ENCODE results near the gene DCAF11.

DCAF11 gene

GRCh38 chr14:24085215-24085614 lies 29.4 kb upstream of the DCAF11 start:
- TF ChIP-seq CTCF (IDR thresholded peaks at IDR 0.05; ENCODE audit: insufficient read depth, low read depth, low read length, missing control alignments), result no peak
- no peak for DNase-seq (ENCODE audit: low read depth)
- H3K4me3 ChIP-seq (ENCODE audit: low read depth, low read length), result no peak overlapping the region

GRCh38 chr14:24086193-24086955 lies 28.2 kb upstream of the DCAF11 start:
- DNase-seq (ENCODE audit: low read depth), result no peak
- TF ChIP-seq CTCF (IDR thresholded peaks at IDR 0.05; ENCODE audit: insufficient read depth, low read depth, low read length, missing control alignments), result no peak
- no peak overlapping the region for H3K4me3 ChIP-seq (ENCODE audit: low read depth, low read length)

- no peak overlapping the region for H3K4me3 ChIP-seq (ENCODE audit: low read depth, low read length)
- no peak for TF ChIP-seq CTCF (IDR thresholded peaks at IDR 0.05; ENCODE audit: insufficient read depth, low read depth, low read length, missing control alignments)
- DNase-seq (ENCODE audit: low read depth), result no peak
Measured at GRCh38 chr14:24087004-24087403, 27.6 kb upstream of the DCAF11 start.

- no peak for TF ChIP-seq CTCF (IDR thresholded peaks at IDR 0.05; ENCODE audit: insufficient read depth, low read depth, low read length, missing control alignments)
- H3K4me3 ChIP-seq (ENCODE audit: low read depth, low read length), result no peak overlapping the region
- no peak for DNase-seq (ENCODE audit: low read depth)
Measured at GRCh38 chr14:24088095-24088494, 26.5 kb upstream of the DCAF11 start.

GRCh38 chr14:24089890-24090289 lies 24.7 kb upstream of the DCAF11 start:
- TF ChIP-seq CTCF (IDR thresholded peaks at IDR 0.05; ENCODE audit: insufficient read depth, low read depth, low read length, missing control alignments), result no peak
- no peak overlapping the region for H3K4me3 ChIP-seq (ENCODE audit: low read depth, low read length)
- no peak for DNase-seq (ENCODE audit: low read depth)

- no peak overlapping the region for H3K4me3 ChIP-seq (ENCODE audit: low read depth, low read length)
- no peak for DNase-seq (ENCODE audit: low read depth)
- TF ChIP-seq CTCF (IDR thresholded peaks at IDR 0.05; ENCODE audit: insufficient read depth, low read depth, low read length, missing control alignments), result no peak
Measured at GRCh38 chr14:24092110-24092504, 22.5 kb upstream of the DCAF11 start.
